HUES48 (cell line): ENCODE data around the gene FOXO6.

ENCODE experiments used
- H3K27ac ChIP-seq: one replicate; pipeline ENCODE4 v1.7.0; 2013; ENCODE audit warnings: low read depth, low read length, inconsistent platforms
- H3K27me3 ChIP-seq: 2 replicates; pipeline ENCODE4 v1.6.1; 2013; ENCODE audit warnings: mild to moderate bottlenecking, low read length; ENCODE audit not compliant: control insufficient read depth, insufficient read depth
- H3K36me3 ChIP-seq: 2 replicates; pipeline ENCODE4 v1.6.1; 2013; ENCODE audit warnings: low read length; ENCODE audit not compliant: control insufficient read depth, insufficient read depth
- H3K4me1 ChIP-seq: 2 replicates; pipeline ENCODE4 v1.6.1; 2013; ENCODE audit warnings: mild to moderate bottlenecking, low read length; ENCODE audit not compliant: control insufficient read depth, insufficient read depth
- H3K4me3 ChIP-seq: 2 replicates; pipeline ENCODE4 v1.5.1; 2013; ENCODE audit warnings: mild to moderate bottlenecking, low read depth, low read length
- H3K9ac ChIP-seq: 2 replicates; pipeline ENCODE4 v1.6.1; 2013; ENCODE audit warnings: mild to moderate bottlenecking, low read depth, low read length, moderate library complexity
- H3K9me3 ChIP-seq: 2 replicates; pipeline ENCODE4 v1.6.1; 2013; ENCODE audit warnings: low read length; ENCODE audit not compliant: control insufficient read depth, insufficient read depth

The FOXO6 gene

DNA sequence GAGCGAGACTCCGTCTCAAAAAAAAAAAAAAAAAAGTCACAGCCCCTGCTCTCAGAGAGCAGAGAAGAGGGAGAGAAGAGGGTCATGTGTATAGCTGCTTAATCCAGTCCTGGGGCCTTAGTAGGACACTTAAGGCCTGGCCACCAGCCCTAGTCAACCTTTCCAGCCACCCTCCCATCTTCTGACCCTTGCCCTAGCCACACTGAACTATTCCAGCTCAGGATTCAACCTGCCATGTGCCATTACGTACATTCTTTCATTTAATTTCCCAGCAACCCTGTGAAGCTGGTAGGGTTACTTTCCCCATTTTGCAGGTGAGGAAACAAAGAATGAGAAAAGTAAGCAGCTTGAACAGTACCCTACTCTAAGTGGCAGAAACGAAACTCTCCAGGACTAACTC, 9.0 kb downstream of the FOXO6 start:
- H3K27me3 ChIP-seq = peaks cover 37% of the 10 kb centered on the region
- no peak overlapping the region for H3K9ac ChIP-seq
- no peak overlapping the region for H3K4me3 ChIP-seq
- H3K4me1 ChIP-seq = peaks cover 47% of the 10 kb centered on the region
- H3K36me3 ChIP-seq = no peaks in the 10 kb centered on the region
- no peaks in the 10 kb centered on the region for H3K9me3 ChIP-seq
- H3K27ac ChIP-seq = no peak overlapping the region

DNA sequence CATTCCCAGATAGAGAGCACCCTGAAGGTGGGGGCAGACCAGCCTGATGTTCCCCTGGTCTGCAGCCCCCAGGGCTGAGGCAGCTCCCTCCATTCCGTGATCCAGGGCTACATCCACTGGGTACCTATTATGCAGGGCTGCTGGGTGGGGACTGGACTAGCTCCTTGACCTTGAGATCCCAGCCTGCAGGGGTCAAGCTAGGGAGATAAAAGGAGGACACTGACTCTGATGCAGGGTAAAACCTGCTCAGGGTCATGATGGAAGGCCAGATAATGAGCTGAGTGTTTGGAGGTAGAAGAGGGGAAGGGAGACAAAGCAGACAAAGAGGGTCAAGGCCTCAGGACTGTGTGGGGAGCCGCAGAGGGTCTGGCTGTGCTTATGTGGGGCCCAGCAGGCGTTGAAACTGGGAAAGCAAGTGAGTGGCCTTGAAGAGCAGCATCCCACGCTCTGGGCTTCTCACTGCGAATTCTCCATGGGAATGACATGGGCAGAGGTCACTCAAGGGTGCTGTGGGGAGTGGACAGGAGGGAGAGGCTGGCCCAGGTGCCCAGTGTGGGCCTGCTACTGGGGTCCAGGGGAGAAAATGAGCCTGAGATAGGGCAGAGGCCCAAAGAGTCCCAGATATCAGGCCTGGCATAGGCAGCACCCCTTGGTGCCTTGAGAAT, 9.7 kb downstream of the FOXO6 start:
- peaks cover 33% of the 10 kb centered on the region for H3K27me3 ChIP-seq
- peak overlapping the region; percentile 8 for H3K27ac ChIP-seq
- H3K36me3 ChIP-seq = no peaks in the 10 kb centered on the region
- H3K9ac ChIP-seq = no peak overlapping the region
- no peaks in the 10 kb centered on the region for H3K9me3 ChIP-seq
- peaks cover 41% of the 10 kb centered on the region for H3K4me1 ChIP-seq
- no peak overlapping the region for H3K4me3 ChIP-seq

DNA sequence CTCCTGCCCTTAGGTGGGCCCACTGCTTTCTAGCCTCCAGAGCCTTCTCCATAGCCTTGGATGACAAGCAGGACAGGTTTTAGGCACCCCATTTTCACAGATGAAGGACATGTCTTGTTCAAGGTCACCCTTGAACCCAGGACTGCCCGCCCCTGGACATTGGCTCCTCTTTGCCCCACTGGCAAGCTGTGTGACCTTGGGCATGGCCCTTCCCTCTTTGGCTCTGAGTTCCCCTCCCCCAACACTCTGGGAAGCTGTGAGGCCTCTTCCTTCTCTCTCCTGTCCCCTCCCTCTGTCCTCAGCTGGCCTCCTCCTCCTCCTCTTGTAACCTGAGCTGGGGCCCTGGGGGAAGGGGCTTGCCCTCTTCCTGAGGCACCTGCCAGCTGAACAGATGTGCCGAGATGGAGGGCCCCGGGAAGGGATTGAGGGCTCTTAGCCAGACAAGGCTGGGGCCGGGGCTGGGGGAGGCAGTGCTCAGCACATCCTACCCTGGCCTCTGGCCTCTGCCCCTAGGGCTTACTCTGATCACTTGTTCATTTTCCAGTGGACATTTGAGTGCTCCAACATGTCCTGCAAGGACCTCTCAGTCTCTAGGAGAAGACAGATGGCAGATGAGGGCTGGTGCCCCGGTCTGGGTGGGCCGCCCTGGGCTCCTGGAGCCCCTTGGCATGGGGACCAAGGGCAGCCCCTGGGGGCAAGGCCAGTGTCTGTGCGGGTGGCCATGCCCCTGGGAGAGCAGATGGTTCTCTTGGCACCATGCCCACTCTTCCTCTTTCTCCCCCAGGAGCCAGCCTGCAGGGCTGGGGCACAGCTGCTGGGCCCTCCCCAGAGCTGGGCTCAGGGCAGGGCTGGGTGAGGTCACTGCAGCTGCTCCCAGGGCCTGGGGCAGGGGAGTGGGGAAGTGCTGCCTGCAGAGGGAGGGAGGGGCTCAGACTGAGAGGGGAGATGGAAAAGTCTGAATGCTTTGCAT, 10.7 kb downstream of the FOXO6 start:
- Histone ChIP-seq H3K4me1 (peaks cover 35% of the 10 kb centered on the region), H3K27ac (peak overlapping the region; percentile 3), H3K9me3 (no peaks in the 10 kb centered on the region), H3K36me3 (no peaks in the 10 kb centered on the region), H3K4me3 (peak overlapping the region; percentile 43; the same call in 1 of the 2 replicates), H3K9ac (no peak overlapping the region), H3K27me3 (peaks cover 29% of the 10 kb centered on the region)

DNA sequence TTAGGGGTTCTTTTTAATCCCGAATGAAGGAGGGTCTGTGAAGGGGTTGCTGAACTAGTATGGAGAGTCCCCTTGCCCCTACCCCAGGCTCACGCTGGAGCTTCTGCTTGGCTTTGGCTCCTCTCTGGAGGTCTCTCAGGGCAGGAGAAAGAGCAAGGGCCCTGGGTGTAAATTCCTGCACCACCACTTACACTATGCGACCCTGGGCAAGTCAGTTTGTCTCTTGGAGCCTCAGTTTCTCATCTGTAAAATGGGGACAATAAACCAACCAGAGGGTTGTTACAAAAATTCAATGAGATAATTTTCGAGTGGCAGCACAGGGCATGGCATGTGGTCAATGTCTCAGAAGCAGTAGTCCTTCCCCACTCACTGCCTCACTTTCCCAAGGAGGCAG, 11.4 kb downstream of the FOXO6 start:
- no peaks in the 10 kb centered on the region for H3K9me3 ChIP-seq
- H3K4me3 ChIP-seq = no peak overlapping the region
- H3K9ac ChIP-seq = no peak overlapping the region
- H3K27me3 ChIP-seq = peaks cover 23% of the 10 kb centered on the region
- no peak overlapping the region for H3K27ac ChIP-seq
- peaks cover 30% of the 10 kb centered on the region for H3K4me1 ChIP-seq
- H3K36me3 ChIP-seq = no peaks in the 10 kb centered on the region

DNA sequence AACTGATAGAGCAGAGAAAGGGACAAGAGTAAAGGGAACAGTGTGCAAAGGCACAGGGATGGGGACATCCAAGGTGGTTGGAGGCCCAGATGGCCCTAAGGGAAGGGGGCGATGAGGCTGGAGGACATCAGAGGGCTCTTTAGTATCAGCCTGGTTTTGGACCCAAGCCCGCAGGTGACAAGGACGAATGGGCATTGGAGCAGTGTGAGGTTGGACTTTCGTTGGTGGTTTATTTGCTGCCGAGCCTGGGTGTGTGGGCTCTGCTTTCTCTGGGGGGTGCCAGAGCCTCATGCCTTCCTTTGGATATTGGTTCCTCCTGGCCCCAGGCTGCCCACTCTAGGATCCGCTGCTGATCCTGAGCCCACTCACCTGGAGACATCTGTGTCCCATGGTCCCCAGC, 12.1 kb downstream of the FOXO6 start:
- Histone ChIP-seq H3K9me3 (no peaks in the 10 kb centered on the region), H3K27ac (no peak overlapping the region), H3K36me3 (no peaks in the 10 kb centered on the region), H3K4me3 (no peak overlapping the region), H3K4me1 (peaks cover 26% of the 10 kb centered on the region), H3K27me3 (peaks cover 16% of the 10 kb centered on the region), H3K9ac (no peak overlapping the region)

DNA sequence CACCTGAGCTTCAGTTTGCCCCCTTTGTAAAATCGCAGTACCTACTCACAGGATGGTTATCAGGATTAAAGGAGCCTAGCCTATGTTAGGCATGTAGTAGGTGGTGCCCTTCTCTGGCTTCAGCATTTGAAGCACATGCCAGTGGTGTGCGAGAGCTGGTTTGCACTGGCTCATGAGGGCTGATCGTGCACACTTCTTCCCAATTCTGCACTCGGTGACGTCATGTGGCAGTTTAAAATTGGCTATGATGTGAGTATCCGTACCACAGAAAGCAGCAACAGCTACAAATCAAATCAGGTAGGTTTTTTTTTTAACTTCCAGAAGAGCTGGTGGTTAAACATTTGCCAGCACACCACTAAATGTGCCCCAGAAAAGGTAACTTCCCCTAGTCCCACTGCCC, 13.5 kb downstream of the FOXO6 start:
- Histone ChIP-seq H3K4me3 (no peak overlapping the region), H3K4me1 (peaks cover 26% of the 10 kb centered on the region), H3K9me3 (no peaks in the 10 kb centered on the region), H3K36me3 (no peaks in the 10 kb centered on the region), H3K27me3 (peaks cover 10% of the 10 kb centered on the region), H3K9ac (no peak overlapping the region), H3K27ac (no peak overlapping the region)

DNA sequence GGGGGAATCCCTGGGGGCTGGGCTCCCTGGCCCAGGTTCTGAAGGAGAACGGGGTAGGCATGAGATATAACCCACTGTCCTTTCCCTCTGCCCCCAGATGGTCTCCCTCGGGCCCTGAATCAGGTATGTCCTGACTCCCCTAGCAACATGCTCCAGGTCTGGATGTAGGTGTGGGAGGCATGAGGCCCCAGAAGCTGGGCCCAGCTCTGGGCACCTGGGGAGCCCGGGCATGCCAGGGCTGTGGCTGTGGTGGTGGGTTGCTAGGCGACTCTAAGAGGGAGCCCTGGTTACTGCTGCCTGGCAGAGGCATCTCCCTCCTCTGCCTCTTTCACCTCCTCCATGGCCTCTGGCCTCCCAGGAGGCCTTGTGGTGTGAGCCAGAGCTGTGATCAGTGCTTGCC, 16.2 kb downstream of the FOXO6 start:
- peaks cover 8% of the 10 kb centered on the region for H3K4me1 ChIP-seq
- no peak overlapping the region for H3K4me3 ChIP-seq
- no peaks in the 10 kb centered on the region for H3K36me3 ChIP-seq
- H3K27me3 ChIP-seq = peaks cover 31% of the 10 kb centered on the region
- no peak overlapping the region for H3K27ac ChIP-seq
- no peak overlapping the region for H3K9ac ChIP-seq
- no peaks in the 10 kb centered on the region for H3K9me3 ChIP-seq

DNA sequence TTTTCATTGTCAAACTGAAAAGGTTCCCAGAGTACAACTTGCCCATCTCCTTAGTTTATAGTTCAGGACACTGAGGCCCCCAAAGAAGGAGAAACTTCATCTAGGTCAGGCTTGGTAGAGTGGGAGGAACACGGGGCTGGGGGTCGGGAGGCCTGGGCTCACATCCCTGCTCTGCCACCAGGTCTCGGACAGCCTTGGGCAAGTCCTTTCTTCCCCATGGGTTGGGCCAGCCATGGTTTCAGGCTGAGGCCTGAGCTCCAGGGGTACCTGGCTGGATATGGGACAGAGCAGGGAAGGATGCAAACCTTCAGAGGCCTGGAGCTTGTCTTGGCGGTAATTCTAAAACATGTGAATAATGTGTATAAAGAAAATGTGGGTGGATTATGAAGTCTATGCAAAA, 17.0 kb downstream of the FOXO6 start:
- H3K36me3 ChIP-seq = no peaks in the 10 kb centered on the region
- H3K4me1 ChIP-seq = peaks cover 3% of the 10 kb centered on the region
- H3K27me3 ChIP-seq = peaks cover 34% of the 10 kb centered on the region
- no peak overlapping the region for H3K27ac ChIP-seq
- H3K4me3 ChIP-seq = no peak overlapping the region
- H3K9me3 ChIP-seq = no peaks in the 10 kb centered on the region
- no peak overlapping the region for H3K9ac ChIP-seq

DNA sequence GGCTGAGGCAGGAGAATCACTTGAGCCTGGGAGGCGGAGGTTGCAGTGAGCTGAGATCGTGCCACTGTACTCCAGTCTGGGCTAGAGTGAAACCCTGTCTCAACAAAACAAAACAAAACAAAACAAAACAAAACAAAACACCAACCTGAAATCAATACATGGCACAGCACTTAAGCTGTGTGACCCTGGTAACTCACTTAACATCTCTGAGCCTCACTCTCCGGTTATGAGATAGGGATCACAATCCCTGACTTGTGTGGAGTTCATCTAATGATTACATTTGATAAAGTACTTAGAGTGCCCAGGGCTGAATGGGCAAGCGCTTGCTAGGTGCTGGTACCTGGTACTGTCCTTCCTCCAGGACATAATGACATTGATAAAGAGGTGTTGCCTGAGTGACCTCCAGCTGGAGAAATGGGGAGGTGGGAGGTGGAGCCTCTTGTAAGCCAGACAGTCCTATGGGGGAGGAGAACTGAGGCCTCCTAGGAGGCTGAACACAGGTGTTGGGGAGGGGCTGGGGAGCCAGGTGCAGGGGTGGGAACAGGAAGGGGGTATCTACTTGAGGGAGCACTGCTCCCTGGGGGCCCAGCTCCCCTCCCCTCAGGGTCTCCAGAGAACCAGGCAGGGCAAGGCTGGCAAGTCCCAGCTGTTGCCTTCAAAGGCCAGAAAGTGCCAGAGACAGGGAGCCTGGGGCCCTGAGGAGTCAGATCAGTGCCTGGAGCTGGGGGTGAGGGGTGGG, 17.9 kb downstream of the FOXO6 start:
- H3K4me1 ChIP-seq = peaks cover 9% of the 10 kb centered on the region
- no peaks in the 10 kb centered on the region for H3K9me3 ChIP-seq
- H3K27ac ChIP-seq = no peak overlapping the region
- no peak overlapping the region for H3K9ac ChIP-seq
- H3K4me3 ChIP-seq = no peak overlapping the region
- no peaks in the 10 kb centered on the region for H3K36me3 ChIP-seq
- H3K27me3 ChIP-seq = peaks cover 44% of the 10 kb centered on the region

DNA sequence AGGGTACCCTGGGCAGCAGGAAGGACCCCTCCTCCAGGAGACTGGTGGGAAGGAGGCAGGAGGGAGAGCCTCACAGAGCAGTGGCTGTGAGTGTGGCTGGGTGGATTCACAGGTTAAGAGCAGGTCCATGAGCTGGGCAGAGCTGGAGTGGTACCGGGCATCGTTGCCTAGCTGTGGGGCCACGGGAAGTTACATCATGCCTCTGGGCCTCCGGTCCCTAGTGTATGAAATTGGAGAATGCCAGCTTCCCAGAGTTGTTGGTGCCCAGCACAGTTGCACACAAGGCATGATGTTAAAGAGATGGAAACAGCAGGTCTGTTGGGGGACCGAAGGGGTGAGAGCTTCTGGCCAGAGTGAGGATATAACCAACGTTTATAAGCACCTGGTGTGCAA, 18.5 kb downstream of the FOXO6 start:
- Histone ChIP-seq H3K27ac (no peak overlapping the region), H3K9me3 (no peaks in the 10 kb centered on the region), H3K4me3 (no peak overlapping the region), H3K4me1 (peaks cover 9% of the 10 kb centered on the region), H3K27me3 (peaks cover 45% of the 10 kb centered on the region), H3K9ac (no peak overlapping the region), H3K36me3 (no peaks in the 10 kb centered on the region)

DNA sequence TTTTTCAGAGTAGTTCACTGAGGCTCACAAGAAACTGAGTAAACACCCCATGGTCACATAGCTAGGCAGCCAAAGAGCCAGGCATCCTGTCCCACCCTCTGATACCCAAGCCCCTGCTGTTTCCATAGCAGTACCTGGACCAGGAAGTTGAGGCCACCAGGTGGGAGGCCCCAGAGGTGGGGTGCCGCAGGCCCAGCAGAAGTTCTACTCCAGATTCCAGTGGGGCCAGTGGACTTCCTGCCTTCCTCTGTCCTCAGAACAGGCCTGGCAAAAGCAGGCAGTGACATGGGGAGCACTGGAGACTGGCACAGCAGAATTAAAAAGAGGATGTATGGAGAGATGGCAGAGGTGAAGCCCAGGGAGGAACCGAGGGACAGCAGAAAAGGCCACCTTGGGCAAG, 19.0 kb downstream of the FOXO6 start:
- Histone ChIP-seq H3K9ac (no peak overlapping the region), H3K9me3 (no peaks in the 10 kb centered on the region), H3K27me3 (peaks cover 49% of the 10 kb centered on the region), H3K36me3 (no peaks in the 10 kb centered on the region), H3K4me3 (no peak overlapping the region), H3K27ac (no peak overlapping the region), H3K4me1 (peaks cover 9% of the 10 kb centered on the region)
